Left ventricle myocardium inferior (tissue), 1 donor: ENCODE data around the gene GPC3. TPM values are rescaled to one million over a fixed set of nuclear protein-coding genes. Genes with fewer than 3 reads are reported as not detected.

ENCODE experiments used
- DNase-seq: peaks from one replicate; pipeline ENCODE4 v3.0.0-alpha.2; 2020
- H3K27ac ChIP-seq: fragments of 200-600 bp; replicated peaks from 2 replicates; pipeline ENCODE4 v1.8.0; 2021
- H3K27me3 ChIP-seq: fragments of 200-600 bp; 2 replicates; pipeline ENCODE4 v1.8.0; 2021; ENCODE audit warnings: low read depth
- H3K36me3 ChIP-seq: fragments of 200-600 bp; 2 replicates; pipeline ENCODE4 v1.8.0; 2021
- H3K4me1 ChIP-seq: fragments of 200-600 bp; 2 replicates; pipeline ENCODE4 v1.8.0; 2021
- H3K4me3 ChIP-seq: fragments of 200-600 bp; 2 replicates; pipeline ENCODE4 v1.8.0; 2021; ENCODE audit warnings: mild to moderate bottlenecking, moderate library complexity
- H3K9me3 ChIP-seq: fragments of 200-600 bp; replicated peaks from 2 replicates; pipeline ENCODE4 v1.8.0; 2021
- intact Hi-C: fragments of 100-400 bp; cut with micrococcal nuclease; formaldehyde crosslinking; loops from one replicate; pipeline ENCODE4 v1.11.0; 2022
- long read RNA-seq: library from polyadenylated mRNA; unstranded; transcript quantifications from one replicate; pipeline ENCODE4 v2.0.0, GENCODE V29; 2021
- total RNA-seq: library from RNA; stranded (reverse); fragmentation: NEBNext Ultra II Directional; extraction: Animal tissue kit (Norgen Biotek cat#: 25700); gene quantifications from one replicate; pipeline ENCODE4 v1.2.1, GENCODE V29; 2021
- TF ChIP-seq, protein P1 (sequence below): fragments of 200-600 bp; IDR thresholded peaks from 2 replicates; pipeline ENCODE4 v1.8.0; 2021; ENCODE audit warnings: antibody characterized with exemption, mild to moderate bottlenecking, borderline replicate concordance
- donor health status: DM: no; HTN: yes; CAD: no; lungs with severe emphysema.

Gene GPC3
- 5.4 TPM for total RNA-seq
- long read RNA-seq, transcript GPC3-201 (8 exons, 2,568 nt), result major isoform, 14 of 15 reads
- long read RNA-seq, partial matches to known transcripts, result 0 of 15 reads
- long read RNA-seq, other reads (novel, unspliced or antisense), result 1 of 15 reads

DNA sequence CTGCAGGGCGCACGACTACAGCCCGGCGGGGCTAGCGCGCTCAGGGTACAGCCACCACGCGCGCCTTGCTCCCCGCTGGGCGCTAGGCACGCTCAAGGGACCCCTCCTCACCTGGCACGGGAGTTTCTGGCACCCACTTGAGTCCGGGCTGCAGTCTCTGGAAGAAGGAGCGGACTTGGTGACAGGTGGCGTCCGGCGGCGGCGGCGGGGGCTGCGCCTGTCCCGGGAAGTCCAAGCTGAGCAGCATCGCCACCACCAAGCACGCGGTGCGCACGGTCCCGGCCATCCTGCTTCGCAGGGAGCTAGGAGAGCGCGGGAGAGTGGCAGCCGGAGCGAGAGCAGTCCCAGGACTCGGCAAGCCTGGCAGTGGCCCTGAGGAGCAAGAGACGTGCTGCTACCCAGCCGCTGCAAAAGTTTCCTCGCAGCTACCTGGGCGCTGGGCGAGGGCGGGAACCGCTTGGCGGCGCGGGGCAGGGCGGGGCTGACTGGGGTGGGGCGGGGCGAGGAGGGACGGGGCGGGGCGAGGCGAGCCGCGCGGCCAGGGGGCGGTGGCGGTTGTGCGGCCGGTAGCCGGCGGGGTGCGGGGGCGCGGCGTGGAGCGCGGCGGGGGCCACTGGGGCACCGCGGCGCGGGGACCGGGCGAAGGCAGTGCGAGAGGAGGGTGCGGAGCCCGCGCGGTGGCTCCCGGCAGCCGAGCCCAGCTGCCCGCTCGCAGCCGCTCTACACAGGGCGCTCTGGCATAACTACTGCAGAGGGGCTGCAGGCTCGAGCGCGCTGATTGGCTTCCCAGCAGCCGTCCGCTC, at the start of gene GPC3:
Gene GPC3, minus strand, starts transcription at position 431 of the 803 bp plus-strand sequence.
- intact Hi-C loops, result no loop called here
- TF ChIP-seq, protein P1, sequence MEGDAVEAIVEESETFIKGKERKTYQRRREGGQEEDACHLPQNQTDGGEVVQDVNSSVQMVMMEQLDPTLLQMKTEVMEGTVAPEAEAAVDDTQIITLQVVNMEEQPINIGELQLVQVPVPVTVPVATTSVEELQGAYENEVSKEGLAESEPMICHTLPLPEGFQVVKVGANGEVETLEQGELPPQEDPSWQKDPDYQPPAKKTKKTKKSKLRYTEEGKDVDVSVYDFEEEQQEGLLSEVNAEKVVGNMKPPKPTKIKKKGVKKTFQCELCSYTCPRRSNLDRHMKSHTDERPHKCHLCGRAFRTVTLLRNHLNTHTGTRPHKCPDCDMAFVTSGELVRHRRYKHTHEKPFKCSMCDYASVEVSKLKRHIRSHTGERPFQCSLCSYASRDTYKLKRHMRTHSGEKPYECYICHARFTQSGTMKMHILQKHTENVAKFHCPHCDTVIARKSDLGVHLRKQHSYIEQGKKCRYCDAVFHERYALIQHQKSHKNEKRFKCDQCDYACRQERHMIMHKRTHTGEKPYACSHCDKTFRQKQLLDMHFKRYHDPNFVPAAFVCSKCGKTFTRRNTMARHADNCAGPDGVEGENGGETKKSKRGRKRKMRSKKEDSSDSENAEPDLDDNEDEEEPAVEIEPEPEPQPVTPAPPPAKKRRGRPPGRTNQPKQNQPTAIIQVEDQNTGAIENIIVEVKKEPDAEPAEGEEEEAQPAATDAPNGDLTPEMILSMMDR, result no peak
- peak; percentile 15 for DNase-seq
- peaks cover 36% of the 10 kb centered on the region for H3K27me3 ChIP-seq
- peak within 1 kb of the TSS; percentile 55 for H3K4me3 ChIP-seq
- H3K9me3 ChIP-seq, result no peaks in the 10 kb centered on the region
- peaks cover 4% of the 10 kb centered on the region for H3K4me1 ChIP-seq
- H3K27ac ChIP-seq, result no peak within 1 kb of the TSS
- no peaks in the 10 kb centered on the region for H3K36me3 ChIP-seq

GRCh38 chrX:134032441-134032840, 47.0 kb upstream of the GPC3 start:
- DNase-seq, result no peak
- Histone ChIP-seq H3K36me3 (no peaks in the 10 kb centered on the region), H3K4me1 (no peaks in the 10 kb centered on the region), H3K4me3 (no peak overlapping the region), H3K27me3 (no peaks in the 10 kb centered on the region), H3K9me3 (no peaks in the 10 kb centered on the region), H3K27ac (no peak overlapping the region)
- TF ChIP-seq, protein P1, result no peak
- intact Hi-C loops, result no loop called here

DNA sequence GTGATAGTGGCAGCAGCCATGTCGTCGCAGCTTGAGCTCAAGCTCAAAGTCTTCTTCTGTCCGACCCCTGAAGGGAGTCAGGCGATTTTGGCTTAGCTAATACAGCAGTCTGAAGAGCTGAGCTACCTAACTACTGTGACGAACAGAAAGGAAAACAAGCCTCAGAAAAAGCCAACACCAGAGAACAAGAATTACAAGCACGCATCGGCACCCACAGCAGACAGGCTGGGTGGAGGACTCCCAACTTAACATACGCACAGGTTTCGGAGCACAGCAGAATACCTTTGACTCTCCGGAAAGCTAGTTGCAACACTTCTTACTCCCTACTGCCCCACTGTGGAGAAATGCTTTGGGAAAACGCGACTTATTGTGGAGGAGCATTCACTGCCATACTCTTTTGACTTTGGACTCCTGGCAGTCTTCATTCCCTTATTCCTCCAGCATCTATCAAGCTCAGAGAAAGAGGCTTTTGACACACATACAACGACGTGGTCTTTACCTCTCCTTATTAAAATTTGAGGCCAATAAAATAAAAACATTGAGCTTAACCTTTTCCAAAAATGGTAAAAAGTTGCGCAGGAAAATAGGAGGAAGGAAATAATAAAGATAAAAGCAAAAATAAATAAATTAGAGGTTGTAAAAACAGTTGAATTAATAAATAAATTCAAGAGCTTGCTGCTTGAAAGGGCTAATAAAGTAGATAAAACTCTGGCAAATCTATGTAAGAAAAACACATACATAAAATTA, 41.3 kb upstream of the GPC3 start:
- TF ChIP-seq, protein P1, result peak; percentile 52
- H3K4me3 ChIP-seq, result peak overlapping the region; percentile 38
- no peak overlapping the region for H3K27ac ChIP-seq
- no peaks in the 10 kb centered on the region for H3K27me3 ChIP-seq
- no peaks in the 10 kb centered on the region for H3K4me1 ChIP-seq
- no peak for DNase-seq
- H3K36me3 ChIP-seq, result no peaks in the 10 kb centered on the region
- intact Hi-C loops, result no loop called here
- H3K9me3 ChIP-seq, result no peaks in the 10 kb centered on the region

DNA sequence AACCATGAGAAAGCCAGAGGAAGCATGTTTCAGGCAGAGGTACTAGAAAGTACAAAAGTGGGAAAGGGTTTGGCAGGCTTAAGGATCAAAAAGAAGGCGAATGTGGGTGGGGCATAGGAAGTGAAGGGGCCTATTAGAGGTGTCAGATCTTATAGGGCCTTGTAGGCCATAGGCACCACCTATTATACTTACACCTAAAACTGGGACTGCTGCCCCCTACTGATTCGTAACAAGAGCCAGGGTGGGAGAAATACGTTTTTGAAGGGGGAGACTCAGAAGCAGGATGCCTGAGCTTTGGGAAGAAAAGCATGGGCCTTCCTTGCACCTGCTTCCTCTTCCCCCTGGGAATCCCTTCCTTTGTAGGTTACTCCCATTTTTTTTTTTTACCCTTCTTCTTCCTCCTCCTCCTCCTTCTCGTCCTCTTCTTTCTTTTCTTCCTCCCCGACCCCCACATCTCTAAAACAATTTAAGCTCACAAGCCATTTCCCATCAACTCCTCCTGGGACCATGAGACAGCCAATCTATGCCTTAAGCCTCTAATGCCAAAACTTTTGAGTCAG, 40.7 kb upstream of the GPC3 start:
- H3K27me3 ChIP-seq, result no peaks in the 10 kb centered on the region
- no peak overlapping the region for H3K27ac ChIP-seq
- intact Hi-C loops, result no loop called here
- no peaks in the 10 kb centered on the region for H3K36me3 ChIP-seq
- peak overlapping the region; percentile 38 for H3K4me3 ChIP-seq
- TF ChIP-seq, protein P1, result no peak
- no peak for DNase-seq
- no peaks in the 10 kb centered on the region for H3K4me1 ChIP-seq
- no peaks in the 10 kb centered on the region for H3K9me3 ChIP-seq

GRCh38 chrX:134024686-134025377, 39.4 kb upstream of the GPC3 start:
- intact Hi-C loops, result no loop called here
- no peaks in the 10 kb centered on the region for H3K4me1 ChIP-seq
- H3K27ac ChIP-seq, result no peak overlapping the region
- H3K9me3 ChIP-seq, result no peaks in the 10 kb centered on the region
- no peaks in the 10 kb centered on the region for H3K27me3 ChIP-seq
- no peaks in the 10 kb centered on the region for H3K36me3 ChIP-seq
- DNase-seq, result no peak
- H3K4me3 ChIP-seq, result no peak overlapping the region
- TF ChIP-seq, protein P1, result no peak
